Left lung (tissue), 10 donors: Measurements from ENCODE around the gene TANGO6. TPM values are rescaled to one million over a fixed set of nuclear protein-coding genes. Genes with fewer than 3 reads are reported as not detected.

ENCODE experiments used
- ATAC-seq: fragments of 200-7000 bp; cut with Tn5 transposase; one replicate; pipeline ENCODE4 v1.9.1; 2020; ENCODE audit warnings: moderate library complexity
- DNase-seq, 4 donors: peaks; one replicate each; pipeline ENCODE4 v3.0.0-alpha.2; 2013 to 2020
- H3K27ac ChIP-seq, 2 donors: fragments of 200-600 bp; sonication (generic) in 1 of 2; one replicate each; pipeline versions ENCODE4 v1.5.0 to v1.8.0; 2020 to 2021
- H3K27me3 ChIP-seq, 2 donors: fragments of 200-600 bp; sonication (generic) in 1 of 2; one replicate each; pipeline versions ENCODE4 v1.5.0 to v1.8.0; 2020 to 2021
- H3K36me3 ChIP-seq, 2 donors: fragments of 200-600 bp; sonication (generic) in 1 of 2; one replicate each; pipeline versions ENCODE4 v1.5.0 to v1.8.0; 2020 to 2021
- H3K4me1 ChIP-seq, 2 donors: fragments of 200-600 bp; one replicate each; pipeline ENCODE4 v1.8.0; 2021
- H3K4me3 ChIP-seq, 2 donors: fragments of 200-600 bp; sonication (generic) in 1 of 2; one replicate each; pipeline versions ENCODE4 v1.5.0 to v1.8.0; 2020 to 2021; ENCODE audit warnings: mild to moderate bottlenecking in 1 of 2
- H3K9me3 ChIP-seq, 2 donors: fragments of 200-600 bp; sonication (generic) in 1 of 2; one replicate each; pipeline versions ENCODE4 v1.5.0 to v1.8.0; 2020 to 2021
- CTCF ChIP-seq, 2 donors: fragments of 200-600 bp; sonication (generic) in 1 of 2; IDR thresholded peaks; one replicate each; pipeline versions ENCODE4 v1.5.0 to v1.8.0; 2021; ENCODE audit warnings: antibody characterized with exemption in 2 of 2
- intact Hi-C, 2 donors: fragments of 100-400 bp; cut with DNase I; formaldehyde crosslinking; loops; one replicate each; pipeline versions ENCODE4 v1.11.2 to v1.14.2; 2022
- polyA plus RNA-seq, 6 donors: library from polyadenylated mRNA; unstranded; fragments of 120-200 nt; gene quantifications; one replicate each; pipeline ENCODE4 v1.2.1, GENCODE V29; 2013; ENCODE audit not compliant: insufficient read length in 6 of 6
- total RNA-seq, 2 donors: library from RNA; stranded (reverse); fragmentation: NEBNext Ultra II Directional; extraction: Animal tissue kit (Norgen Biotek cat#: 25700); gene quantifications; one replicate each; pipeline ENCODE4 v1.2.1, GENCODE V29; 2021
- donor health status: DM: no; HTN: yes; CAD: no.
- donor health status: DM: no; HTN: no; CAD: no.

The TANGO6 gene
- total and polyA plus RNA-seq, 8 donors = 6.3 to 24.1 (median 7.9) TPM

DNA sequence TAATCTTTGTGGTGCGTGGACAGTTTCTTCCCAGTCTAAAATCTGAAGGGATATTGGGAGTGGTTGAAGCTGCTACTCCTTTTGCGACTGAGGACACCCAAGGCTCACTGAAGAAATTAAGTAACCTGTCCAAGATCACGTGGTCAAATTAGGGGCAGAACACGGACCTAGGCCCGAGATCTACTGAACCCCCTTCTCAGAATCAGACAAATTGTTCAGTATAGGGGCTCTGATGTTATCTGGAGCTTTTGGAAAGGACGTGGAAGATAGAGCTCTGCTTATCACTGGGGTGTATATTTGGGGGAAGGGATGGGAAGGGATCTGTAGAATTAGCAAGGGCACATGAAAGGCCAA is 857 bp downstream of the TANGO6 start:
- Histone ChIP-seq H3K4me1 (peaks cover 7 to 16% of the 10 kb centered on the region in 2 donors), H3K27me3 (no peaks in the 10 kb centered on the region), H3K9me3 (no peaks in the 10 kb centered on the region), H3K36me3 (no peaks in the 10 kb centered on the region), H3K27ac (peak overlapping the region; percentile 82 to 88), H3K4me3 (peak overlapping the region; percentile 82 to 84)
- DNase-seq = no peak
- intact Hi-C loops = no loop called here
- ATAC-seq = peak; percentile 18
- no peak for TF ChIP-seq CTCF (IDR thresholded peaks at IDR 0.05)

DNA sequence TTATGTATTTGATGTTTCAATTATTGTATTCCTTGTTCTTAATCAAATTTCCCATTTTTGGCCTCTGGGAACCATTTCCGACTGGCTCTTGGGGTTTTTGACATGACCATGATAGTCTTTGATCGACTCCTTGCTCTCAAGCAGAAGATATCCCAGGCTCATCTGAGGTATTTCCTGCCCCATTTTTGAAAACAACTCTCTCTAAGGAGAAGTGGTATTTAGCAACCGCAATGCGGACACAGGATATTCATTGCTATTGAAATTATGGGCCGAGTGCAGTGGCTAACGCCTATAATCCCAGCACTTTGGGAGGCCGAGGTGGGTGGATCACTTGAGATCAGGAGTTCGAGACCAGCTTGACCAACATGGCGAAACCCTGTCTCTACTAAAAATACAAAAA is 5.5 kb downstream of the TANGO6 start:
- intact Hi-C loops = loop anchor here in 1 of 2 donors (5.0 kb wide), 1 partner anchor 274 kb away; no protein-coding TSS in a partner anchor
- no peak overlapping the region for H3K27ac ChIP-seq
- no peak for TF ChIP-seq CTCF (IDR thresholded peaks at IDR 0.05)

DNA sequence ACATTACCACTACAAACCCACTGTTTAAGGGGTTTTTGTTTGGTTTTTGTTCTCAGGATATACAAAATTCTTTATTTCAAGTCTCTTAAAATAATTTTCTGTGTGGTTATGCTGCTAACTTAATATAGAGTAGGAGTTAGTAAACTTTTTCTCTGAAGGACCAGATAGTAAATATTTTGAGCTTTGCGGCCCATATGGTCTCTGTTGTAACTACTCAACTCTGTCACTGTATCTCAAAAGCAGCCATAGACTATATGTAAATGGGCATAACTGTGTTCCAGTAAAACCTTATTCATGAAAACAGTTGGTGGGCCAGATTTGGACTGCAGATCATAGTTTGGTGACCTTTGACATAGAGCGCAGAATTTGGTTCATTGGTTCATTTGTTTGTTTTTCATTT is 7.2 kb downstream of the TANGO6 start:
- no peak for DNase-seq
- H3K4me1 ChIP-seq = peaks cover 7 to 10% of the 10 kb centered on the region in 2 donors
- ATAC-seq = no peak
- H3K27ac ChIP-seq = no peak overlapping the region
- H3K36me3 ChIP-seq = no peaks in the 10 kb centered on the region
- TF ChIP-seq CTCF (IDR thresholded peaks at IDR 0.05) = no peak
- no peaks in the 10 kb centered on the region for H3K27me3 ChIP-seq
- intact Hi-C loops = no loop called here
- H3K4me3 ChIP-seq = no peak overlapping the region
- H3K9me3 ChIP-seq = no peaks in the 10 kb centered on the region

More for the DNA sequence above, 5.5 kb downstream of the TANGO6 start:
- ATAC-seq (no peak), DNase-seq (no peak)
- no peaks in the 10 kb centered on the region for H3K36me3 ChIP-seq
- H3K4me1 ChIP-seq = peaks cover 7 to 16% of the 10 kb centered on the region in 2 donors
- H3K9me3 ChIP-seq = no peaks in the 10 kb centered on the region
- H3K27me3 ChIP-seq = no peaks in the 10 kb centered on the region
- no peak overlapping the region for H3K4me3 ChIP-seq

DNA sequence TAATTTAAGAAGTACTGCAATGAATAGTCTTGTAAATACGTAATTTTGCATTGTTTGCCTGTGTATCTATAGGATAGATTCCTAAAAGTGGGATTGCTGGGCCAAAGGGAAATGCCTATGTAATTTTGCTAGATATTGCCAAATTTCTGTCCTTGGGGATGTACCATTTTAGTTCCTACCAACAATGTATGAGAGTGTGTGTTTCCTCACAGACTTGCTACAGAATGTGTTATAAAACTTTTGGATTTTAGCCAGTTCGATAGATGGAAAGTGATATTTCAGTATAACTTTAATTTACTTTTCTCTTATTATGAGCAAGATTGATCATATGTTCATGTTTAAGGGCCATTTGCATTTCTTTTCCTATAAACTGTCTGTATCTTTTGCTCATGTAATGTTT is 8.3 kb downstream of the TANGO6 start:
- no peak for ATAC-seq
- H3K27ac ChIP-seq = no peak overlapping the region
- no peaks in the 10 kb centered on the region for H3K27me3 ChIP-seq
- no peaks in the 10 kb centered on the region for H3K9me3 ChIP-seq
- no peaks in the 10 kb centered on the region for H3K36me3 ChIP-seq
- intact Hi-C loops = no loop called here
- DNase-seq = no peak
- TF ChIP-seq CTCF (IDR thresholded peaks at IDR 0.05) = no peak
- no peak overlapping the region for H3K4me3 ChIP-seq
- peaks cover 10 to 15% of the 10 kb centered on the region in 2 donors for H3K4me1 ChIP-seq

- TF ChIP-seq CTCF (IDR thresholded peaks at IDR 0.05) = no peak
- intact Hi-C loops = no loop called here
- peaks cover 0 to 24% of the 10 kb centered on the region in 2 donors for H3K36me3 ChIP-seq
- DNase-seq = no peak
- no peak overlapping the region for H3K4me3 ChIP-seq
- H3K4me1 ChIP-seq = peaks cover 0 to 8% of the 10 kb centered on the region in 2 donors
- ATAC-seq = no peak
- no peak overlapping the region for H3K27ac ChIP-seq
- H3K27me3 ChIP-seq = no peaks in the 10 kb centered on the region
- no peaks in the 10 kb centered on the region for H3K9me3 ChIP-seq
Measured at GRCh38 chr16:68857479-68857878, 14.1 kb downstream of the TANGO6 start.
